ENCODE data around the gene CBR1. TPM values are rescaled to one million over a fixed set of nuclear protein-coding genes. Genes with fewer than 3 reads are reported as not detected.
A peak's percentile ranks its signal among the peaks of the same experiment; 100 is the strongest.

CBR1 gene
- total and polyA plus RNA-seq, 2 of the 8 experiments (the other 6 are each of a cell fraction or from before 2014, with no cell fraction given) = 1.8 to 207 TPM

DNA sequence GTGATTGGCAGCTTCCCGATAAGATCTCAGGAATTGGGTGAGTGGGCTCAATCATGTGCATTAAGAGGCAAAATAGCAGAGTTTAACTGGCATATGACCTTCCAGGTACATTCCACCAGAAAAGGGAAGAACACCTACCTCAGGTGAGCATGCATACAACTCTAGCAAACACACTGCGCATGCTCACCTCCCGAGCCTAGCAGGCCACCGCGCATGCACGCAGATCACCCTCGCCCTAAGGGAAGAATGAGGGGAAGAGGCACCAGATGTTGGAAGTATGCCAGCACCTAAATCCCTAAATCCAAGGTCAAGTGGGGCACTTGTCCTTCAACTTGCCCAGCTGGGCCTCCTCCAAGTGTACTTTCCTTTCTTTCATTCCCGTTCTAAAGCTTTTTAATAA lies 41.4 kb downstream of the CBR1 start:
- 85% methylated on average over 8 of the region's 8 CpGs; no CpG with 5 or more reads in 1 of the 2 experiments for WGBS, 2 experiments (ENCODE audit: extremely low coverage in 1 of 2, insufficient coverage in 1 of 2, insufficient read length in 1 of 2, insufficient replicate concordance in 2 of 2, low coverage in 1 of 2, low lambda C conversion rate in 2 of 2, missing lambda C conversion rate in 1 of 2)
- CTCF ChIA-PET (ENCODE audit: partially characterized antibody) = interaction anchor here (1.2 to 4.1 kb wide), 7 partner anchors 12 to 83 kb away, joined by 3 to 19 read pairs (median 4); no protein-coding TSS in a partner anchor
- POLR2A ChIA-PET (ENCODE audit: partially characterized antibody) = interaction anchor here (0.7 to 3.6 kb wide), 6 partner anchors 8 to 77 kb away, joined by 3 to 19 read pairs (median 4); partner anchors contain the start of gene SETD4
- no peak for TF ChIP-seq RFX5 (IDR thresholded peaks at IDR 0.05; ENCODE audit: borderline replicate concordance, low read depth, low read length)
- no peak for TF ChIP-seq CEBPB (IDR thresholded peaks at IDR 0.05; ENCODE audit: low read depth, low read length)
- no peak for TF ChIP-seq YY1 (IDR thresholded peaks at IDR 0.05; ENCODE audit: low read depth, low read length)
- TF ChIP-seq TCF12 (IDR thresholded peaks at IDR 0.05; ENCODE audit: low read depth, low read length) = no peak
- TF ChIP-seq, protein P1, sequence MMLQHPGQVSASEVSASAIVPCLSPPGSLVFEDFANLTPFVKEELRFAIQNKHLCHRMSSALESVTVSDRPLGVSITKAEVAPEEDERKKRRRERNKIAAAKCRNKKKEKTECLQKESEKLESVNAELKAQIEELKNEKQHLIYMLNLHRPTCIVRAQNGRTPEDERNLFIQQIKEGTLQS (IDR thresholded peaks at IDR 0.05; ENCODE audit: insufficient read depth, low read depth, low read length) = no peak
- TF ChIP-seq EP300 (IDR thresholded peaks at IDR 0.05; ENCODE audit: borderline replicate concordance in 1 of 2, low read depth in 2 of 2, low read length in 2 of 2) = no peak
- TF ChIP-seq, protein P2, sequence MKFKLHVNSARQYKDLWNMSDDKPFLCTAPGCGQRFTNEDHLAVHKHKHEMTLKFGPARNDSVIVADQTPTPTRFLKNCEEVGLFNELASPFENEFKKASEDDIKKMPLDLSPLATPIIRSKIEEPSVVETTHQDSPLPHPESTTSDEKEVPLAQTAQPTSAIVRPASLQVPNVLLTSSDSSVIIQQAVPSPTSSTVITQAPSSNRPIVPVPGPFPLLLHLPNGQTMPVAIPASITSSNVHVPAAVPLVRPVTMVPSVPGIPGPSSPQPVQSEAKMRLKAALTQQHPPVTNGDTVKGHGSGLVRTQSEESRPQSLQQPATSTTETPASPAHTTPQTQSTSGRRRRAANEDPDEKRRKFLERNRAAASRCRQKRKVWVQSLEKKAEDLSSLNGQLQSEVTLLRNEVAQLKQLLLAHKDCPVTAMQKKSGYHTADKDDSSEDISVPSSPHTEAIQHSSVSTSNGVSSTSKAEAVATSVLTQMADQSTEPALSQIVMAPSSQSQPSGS (IDR thresholded peaks at IDR 0.05; ENCODE audit: low read length) = no peak
- TF ChIP-seq RBBP5 (IDR thresholded peaks at IDR 0.05; ENCODE audit: borderline replicate concordance, low read depth, low read length) = no peak
- TF ChIP-seq CHD2 (IDR thresholded peaks at IDR 0.05; ENCODE audit: low read length) = no peak
- no peak for TF ChIP-seq RNF2 (IDR thresholded peaks at IDR 0.05; ENCODE audit: borderline replicate concordance, low read depth, low read length, missing control alignments, poor library complexity, severe bottlenecking)

More for the DNA sequence above, 41.4 kb downstream of the CBR1 start:
- Histone ChIP-seq H3K23ac (ENCODE audit: insufficient read length) (no peak overlapping the region), H2BK15ac (ENCODE audit: low read length) (0 out of 2 replicates have a peak overlapping the region, but pooled peaks have one; percentile 90), H3K4me2 (ENCODE audit: insufficient read depth in 1 of 2, low read depth in 2 of 2, low read length in 2 of 2) (no peak overlapping the region; a peak in 1 of 4 replicates), H4K91ac (replicated peaks; ENCODE audit: insufficient read length, low read length) (peak overlapping the region; percentile 15), H4K20me1 (replicated peaks in 1 of 2; ENCODE audit: control insufficient read depth in 1 of 2, insufficient read depth in 2 of 2, low read length in 2 of 2) (no peaks in the 10 kb centered on the region), H3K79me1 (ENCODE audit: low read depth, low read length) (no peaks in the 10 kb centered on the region), H2BK12ac (ENCODE audit: low read depth, low read length) (peak overlapping the region; percentile 60; the same call in 1 of the 2 replicates), H3K79me2 (ENCODE audit: control insufficient read depth in 1 of 2, insufficient read depth in 2 of 2, low read length in 2 of 2) (peaks cover 0 to 16% of the 10 kb centered on the region in 2 experiments; a peak in 2 of 4 replicates), H3K27ac (ENCODE audit: low read depth, low read length) (no peak overlapping the region), H3K23me2 (ENCODE audit: low read depth, low read length) (no peaks in the 10 kb centered on the region; the same call in 1 of the 2 replicates), H3K36me3 (ENCODE audit: control insufficient read depth in 2 of 4, insufficient read depth in 4 of 4, low read length in 3 of 4) (peaks cover 3 to 29% (median 19%) of the 10 kb centered on the region in 4 experiments; a peak in 6 of 8 replicates), H3K9me3 (ENCODE audit: insufficient read depth in 2 of 2, low read depth in 1 of 2, low read length in 1 of 2) (no peaks in the 10 kb centered on the region), H2AFZ (ENCODE audit: low read length) (no peak overlapping the region), H4K8ac (ENCODE audit: extremely low read depth, insufficient read depth, low read length) (no peak overlapping the region; the same call in 1 of the 2 replicates), H2BK120ac (replicated peaks; ENCODE audit: low read depth, low read length) (peak overlapping the region; percentile 33), H2BK20ac (ENCODE audit: low read length) (peak overlapping the region; percentile 94; the same call in 1 of the 2 replicates), H3K4me1 (replicated peaks in 1 of 4; ENCODE audit: control insufficient read depth in 3 of 4, insufficient read depth in 4 of 4, low read length in 3 of 4) (peaks cover 0 to 13% (median 6%) of the 10 kb centered on the region in 4 experiments), H3K14ac (ENCODE audit: insufficient read length) (no peak overlapping the region), H3K4ac (replicated peaks; ENCODE audit: insufficient read length, low read depth, low read length) (peak overlapping the region; percentile 36), H2BK5ac (ENCODE audit: low read depth, low read length) (peak overlapping the region; percentile 83; the same call in 1 of the 2 replicates), H4K5ac (ENCODE audit: insufficient read length, low read depth, low read length) (no peak overlapping the region), H3K9ac (replicated peaks in 1 of 4; ENCODE audit: extremely low read depth in 1 of 4, low read depth in 3 of 4, low read length in 3 of 4) (no peak overlapping the region), H3K56ac (replicated peaks; ENCODE audit: insufficient read length, low read depth, low read length) (no peak overlapping the region), H3K4me3 (ENCODE audit: extremely low read depth in 1 of 4, insufficient read depth in 2 of 4, low read depth in 3 of 4, low read length in 4 of 4) (no peak overlapping the region), H3K18ac (ENCODE audit: extremely low read depth, low read length) (no peak overlapping the region), H3K27me3 (replicated peaks in 1 of 4; ENCODE audit: control insufficient read depth in 3 of 4, extremely low read depth in 1 of 4, insufficient read depth in 3 of 4, low read length in 3 of 4) (no peaks in the 10 kb centered on the region), H2AK5ac (ENCODE audit: low read depth, low read length) (0 out of 2 replicates have a peak overlapping the region, but pooled peaks have one; percentile 96)
- FAIRE-seq = no peak
- DNase-seq (ENCODE audit: low read depth in 1 of 2, low spot score in 2 of 2) = no peak

All from H1 (cell line).